ENCODE results near the gene TNFAIP2. TPM values are rescaled to one million over a fixed set of nuclear protein-coding genes. Genes with fewer than 3 reads are reported as not detected.

Gene TNFAIP2
- total and polyA plus RNA-seq, 12 donors: 5.2 to 615 (median 115) TPM

DNA sequence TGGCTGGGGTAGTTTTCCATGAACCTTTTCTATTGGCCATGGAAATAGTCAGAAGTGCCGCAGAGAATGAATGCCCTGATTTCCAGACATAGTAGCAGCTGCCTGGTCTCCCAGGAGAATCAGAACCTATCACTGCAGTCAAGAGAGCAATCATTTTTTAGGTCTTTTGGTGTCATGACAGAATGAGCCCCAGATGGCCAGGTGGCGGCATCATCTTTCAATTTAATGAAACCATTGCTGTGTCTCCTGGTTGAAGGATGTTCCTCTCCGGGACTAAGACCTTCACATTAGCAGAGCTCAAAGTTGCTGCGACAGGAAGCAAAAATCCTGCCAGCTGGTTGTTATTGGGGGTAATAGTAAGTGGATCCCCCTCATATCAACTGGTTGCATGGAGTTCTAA lies 18.8 kb downstream of the TNFAIP2 start:
- H3K9me3 ChIP-seq (replicated peaks in 1 of 3): no peaks in the 10 kb centered on the region
- H3K36me3 ChIP-seq (replicated peaks in 1 of 2): no peaks in the 10 kb centered on the region
- TF ChIP-seq POLR2A (IDR thresholded peaks at IDR 0.05): no peak
- TF ChIP-seq, protein P1, sequence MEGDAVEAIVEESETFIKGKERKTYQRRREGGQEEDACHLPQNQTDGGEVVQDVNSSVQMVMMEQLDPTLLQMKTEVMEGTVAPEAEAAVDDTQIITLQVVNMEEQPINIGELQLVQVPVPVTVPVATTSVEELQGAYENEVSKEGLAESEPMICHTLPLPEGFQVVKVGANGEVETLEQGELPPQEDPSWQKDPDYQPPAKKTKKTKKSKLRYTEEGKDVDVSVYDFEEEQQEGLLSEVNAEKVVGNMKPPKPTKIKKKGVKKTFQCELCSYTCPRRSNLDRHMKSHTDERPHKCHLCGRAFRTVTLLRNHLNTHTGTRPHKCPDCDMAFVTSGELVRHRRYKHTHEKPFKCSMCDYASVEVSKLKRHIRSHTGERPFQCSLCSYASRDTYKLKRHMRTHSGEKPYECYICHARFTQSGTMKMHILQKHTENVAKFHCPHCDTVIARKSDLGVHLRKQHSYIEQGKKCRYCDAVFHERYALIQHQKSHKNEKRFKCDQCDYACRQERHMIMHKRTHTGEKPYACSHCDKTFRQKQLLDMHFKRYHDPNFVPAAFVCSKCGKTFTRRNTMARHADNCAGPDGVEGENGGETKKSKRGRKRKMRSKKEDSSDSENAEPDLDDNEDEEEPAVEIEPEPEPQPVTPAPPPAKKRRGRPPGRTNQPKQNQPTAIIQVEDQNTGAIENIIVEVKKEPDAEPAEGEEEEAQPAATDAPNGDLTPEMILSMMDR (IDR thresholded peaks at IDR 0.05): no peak
- no peak overlapping the region for H3K4me3 ChIP-seq
- H3K27ac ChIP-seq: no peak overlapping the region
- 78 to 84% (median 79%) methylated on average over 4 of the region's 4 CpGs for WGBS, 4 donors
- no peak for DNase-seq
- intact Hi-C loops (cut with DNase I): no loop called here
- H3K27me3 ChIP-seq: no peaks in the 10 kb centered on the region
- peaks cover under 1% of the 10 kb centered on the region in 2 donors for H3K4me1 ChIP-seq (replicated peaks in 1 of 2)

DNA sequence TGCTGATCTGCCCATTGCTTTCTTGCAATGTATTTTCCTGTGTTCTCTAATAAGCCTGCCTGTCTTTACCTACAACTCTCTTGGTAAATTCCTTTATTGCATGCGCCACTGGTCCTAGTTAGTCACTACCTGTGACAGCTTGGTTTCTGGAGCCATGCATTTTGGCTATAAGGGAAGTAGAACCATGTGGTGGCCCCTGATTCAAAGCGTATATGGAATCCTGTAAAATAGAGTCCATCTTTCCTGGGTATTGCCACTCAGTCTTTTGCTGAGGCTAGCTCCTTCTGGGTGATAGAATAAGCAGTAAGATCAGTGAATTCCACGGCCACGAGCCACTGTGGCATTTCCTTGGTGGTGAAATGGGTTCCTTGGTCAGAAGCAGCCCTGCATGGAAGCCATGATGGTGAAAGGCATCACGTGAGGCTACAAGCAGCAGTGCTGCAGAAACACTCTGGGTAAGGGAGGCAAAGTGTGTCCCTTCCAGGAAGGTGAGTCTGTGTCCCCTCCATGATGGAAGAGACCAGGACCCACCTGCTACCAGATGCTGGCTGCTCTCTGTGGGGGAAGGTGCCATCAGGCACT lies 19.6 kb downstream of the TNFAIP2 start:
- DNase-seq: no peak
- intact Hi-C loops (cut with DNase I): no loop called here
- no peak overlapping the region for H3K4me3 ChIP-seq
- TF ChIP-seq POLR2A (IDR thresholded peaks at IDR 0.05): no peak
- TF ChIP-seq, protein P1 (IDR thresholded peaks at IDR 0.05): no peak
- H3K27ac ChIP-seq: no peak overlapping the region
- H3K9me3 ChIP-seq (replicated peaks in 1 of 3): no peaks in the 10 kb centered on the region
- 63 to 91% (median 67%) methylated on average over 5 of the region's 5 CpGs for WGBS, 4 donors
- no peaks in the 10 kb centered on the region for H3K36me3 ChIP-seq (replicated peaks in 1 of 2)
- H3K27me3 ChIP-seq: no peaks in the 10 kb centered on the region
- no peaks in the 10 kb centered on the region for H3K4me1 ChIP-seq (replicated peaks in 1 of 2)

DNA sequence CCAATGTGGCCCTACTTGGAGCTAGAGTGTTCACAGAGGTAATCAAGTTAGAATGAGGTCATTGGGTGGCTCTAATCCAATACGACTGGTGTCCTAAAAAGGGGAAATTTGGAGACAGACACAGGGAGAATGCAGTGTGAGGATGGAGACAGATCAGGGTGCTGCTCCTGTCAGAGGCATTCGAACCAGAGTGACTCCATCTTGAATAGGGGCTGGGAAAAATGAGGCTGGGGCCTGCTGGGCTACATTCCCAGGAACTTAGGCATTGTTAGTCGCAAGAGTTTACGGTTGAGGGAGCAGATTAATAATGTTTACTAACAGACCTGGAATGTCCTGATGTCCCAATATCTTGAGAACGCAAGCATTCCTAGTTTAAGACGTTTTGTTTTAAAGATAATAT lies 20.2 kb downstream of the TNFAIP2 start:
- Histone ChIP-seq H3K27me3 (no peaks in the 10 kb centered on the region), H3K4me1 (replicated peaks in 1 of 2) (no peaks in the 10 kb centered on the region), H3K27ac (no peak overlapping the region), H3K9me3 (replicated peaks in 1 of 3) (no peaks in the 10 kb centered on the region), H3K4me3 (no peak overlapping the region), H3K36me3 (replicated peaks in 1 of 2) (no peaks in the 10 kb centered on the region)
- 68 to 92% (median 74%) methylated on average over 6 of the region's 6 CpGs for WGBS, 4 donors
- DNase-seq: no peak
- no peak for TF ChIP-seq POLR2A (IDR thresholded peaks at IDR 0.05)
- TF ChIP-seq, protein P1 (IDR thresholded peaks at IDR 0.05): no peak
- intact Hi-C loops (cut with DNase I): no loop called here

DNA sequence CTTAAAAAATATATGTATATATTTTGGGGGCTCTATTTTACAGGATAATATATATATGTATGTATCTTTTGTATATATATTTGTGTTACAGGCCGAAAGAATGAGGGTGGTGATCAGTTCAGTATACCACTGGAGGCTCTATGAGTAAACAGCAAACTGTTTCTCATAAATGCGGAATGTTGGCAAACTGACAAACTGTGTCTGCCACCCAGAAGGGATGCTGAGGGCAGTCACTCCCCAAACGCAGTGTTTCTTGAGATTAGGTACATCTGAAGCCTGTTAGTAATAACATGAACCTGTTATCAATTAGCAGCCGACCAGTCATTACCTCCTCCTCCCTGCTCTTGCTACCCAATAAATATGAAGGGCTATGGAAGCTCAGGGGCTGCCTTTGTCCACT lies 20.8 kb downstream of the TNFAIP2 start:
- H3K27ac ChIP-seq: no peak overlapping the region
- H3K27me3 ChIP-seq: no peaks in the 10 kb centered on the region
- H3K4me3 ChIP-seq: no peak overlapping the region
- 73 to 78% (median 75%) methylated on average over 4 of the region's 4 CpGs for WGBS, 4 donors
- no peak for TF ChIP-seq POLR2A (IDR thresholded peaks at IDR 0.05)
- TF ChIP-seq, protein P1 (IDR thresholded peaks at IDR 0.05): no peak
- H3K4me1 ChIP-seq (replicated peaks in 1 of 2): no peaks in the 10 kb centered on the region
- DNase-seq: no peak
- intact Hi-C loops (cut with DNase I): no loop called here
- no peaks in the 10 kb centered on the region for H3K36me3 ChIP-seq (replicated peaks in 1 of 2)
- no peaks in the 10 kb centered on the region for H3K9me3 ChIP-seq (replicated peaks in 1 of 3)
